ENCODE data around the gene SFMBT2. TPM values are rescaled to one million over a fixed set of nuclear protein-coding genes. Genes with fewer than 3 reads are reported as not detected.

SFMBT2 gene
- polyA plus RNA-seq, 2 of the 4 experiments (the other 2 are of a cell fraction), result 9.6 to 10.2 TPM

DNA sequence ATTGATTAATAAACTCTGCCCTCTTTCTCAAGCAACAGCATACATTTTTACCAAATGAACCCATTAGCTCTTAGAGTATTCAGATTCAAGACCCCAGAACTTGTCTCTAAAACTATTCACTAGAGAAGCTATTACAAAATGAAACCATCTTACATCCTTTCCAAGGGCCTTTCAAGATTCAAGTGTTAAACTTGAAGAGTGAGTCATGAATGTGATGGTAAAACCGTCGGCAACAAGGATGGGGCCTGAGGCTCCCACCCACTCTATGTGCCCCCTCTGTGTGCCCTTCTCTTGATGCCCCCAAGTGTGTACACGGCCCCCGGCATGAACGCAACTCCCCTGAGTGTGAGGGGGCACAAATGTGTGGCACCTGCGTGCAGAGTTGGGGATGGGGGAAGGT lies 46.4 kb downstream of the SFMBT2 start (continued):
- TF ChIP-seq, protein P1, sequence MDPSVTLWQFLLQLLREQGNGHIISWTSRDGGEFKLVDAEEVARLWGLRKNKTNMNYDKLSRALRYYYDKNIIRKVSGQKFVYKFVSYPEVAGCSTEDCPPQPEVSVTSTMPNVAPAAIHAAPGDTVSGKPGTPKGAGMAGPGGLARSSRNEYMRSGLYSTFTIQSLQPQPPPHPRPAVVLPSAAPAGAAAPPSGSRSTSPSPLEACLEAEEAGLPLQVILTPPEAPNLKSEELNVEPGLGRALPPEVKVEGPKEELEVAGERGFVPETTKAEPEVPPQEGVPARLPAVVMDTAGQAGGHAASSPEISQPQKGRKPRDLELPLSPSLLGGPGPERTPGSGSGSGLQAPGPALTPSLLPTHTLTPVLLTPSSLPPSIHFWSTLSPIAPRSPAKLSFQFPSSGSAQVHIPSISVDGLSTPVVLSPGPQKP (IDR thresholded peaks at IDR 0.05; ENCODE audit: low read depth, low read length), result no peak
- no peak for TF ChIP-seq JUN (IDR thresholded peaks at IDR 0.05)

DNA sequence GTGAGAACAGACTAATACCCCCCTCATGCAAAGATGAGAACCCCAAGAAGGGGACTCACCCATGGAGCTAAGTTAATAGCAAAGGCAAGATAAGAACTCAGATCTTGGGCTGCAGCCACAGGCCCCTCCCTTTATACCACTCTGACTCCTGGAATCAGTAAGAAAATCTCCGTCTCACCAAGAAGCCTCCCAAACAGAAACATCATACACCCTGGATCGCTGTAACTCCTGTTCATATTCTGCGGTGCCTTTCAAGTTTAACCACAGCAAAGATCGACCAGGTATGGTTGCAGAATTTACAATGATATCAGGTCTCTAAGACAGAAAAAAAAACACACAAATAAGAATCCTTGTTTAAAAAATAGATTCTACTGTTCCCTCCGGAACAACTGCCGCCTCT lies 47.1 kb downstream of the SFMBT2 start:
- ATAC-seq, result no peak
- CTCF ChIA-PET, result interaction anchor here (1.3 kb wide), 1 partner anchor 9 kb away, joined by 3 read pairs; no protein-coding TSS in a partner anchor
- Histone ChIP-seq H3K9me3 (no peaks in the 10 kb centered on the region), H3K4me3 (no peak overlapping the region), H3K27ac (peak overlapping the region in 1 of 2 experiments; percentile 61; a peak in 1 of 6 replicates), H3K4me1 (peaks cover 42% of the 10 kb centered on the region), H3K4me2 (no peak overlapping the region)
- DNase-seq (ENCODE audit: low read depth in 1 of 2, low spot score in 1 of 2), result no peak
- TF ChIP-seq ZC3H11A (IDR thresholded peaks at IDR 0.05), result no peak
- no peak for TF ChIP-seq NPAS2 (CRISPR knock-in tag; IDR thresholded peaks at IDR 0.05; ENCODE audit: borderline replicate concordance)
- TF ChIP-seq, protein P2, sequence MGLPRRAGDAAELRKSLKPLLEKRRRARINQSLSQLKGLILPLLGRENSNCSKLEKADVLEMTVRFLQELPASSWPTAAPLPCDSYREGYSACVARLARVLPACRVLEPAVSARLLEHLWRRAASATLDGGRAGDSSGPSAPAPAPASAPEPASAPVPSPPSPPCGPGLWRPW (IDR thresholded peaks at IDR 0.05), result no peak
- TF ChIP-seq EP300 (IDR thresholded peaks at IDR 0.05), result no peak
- TF ChIP-seq HEYL (CRISPR knock-in tag; IDR thresholded peaks at IDR 0.05), result no peak
- no peak for TF ChIP-seq HOXB5 (CRISPR knock-in tag; IDR thresholded peaks at IDR 0.05)
- TF ChIP-seq JUN (IDR thresholded peaks at IDR 0.05), result no peak
- no peak for TF ChIP-seq RAD21 (conservative IDR thresholded peaks at IDR 0.05 in 1 of 2, IDR thresholded peaks at IDR 0.05 in 1 of 2)
- 96% methylated on average over 6 of the region's 6 CpGs for WGBS (ENCODE audit: missing lambda C conversion rate)
- POLR2A ChIA-PET, result no interaction called here
- FAIRE-seq, result no peak

DNA sequence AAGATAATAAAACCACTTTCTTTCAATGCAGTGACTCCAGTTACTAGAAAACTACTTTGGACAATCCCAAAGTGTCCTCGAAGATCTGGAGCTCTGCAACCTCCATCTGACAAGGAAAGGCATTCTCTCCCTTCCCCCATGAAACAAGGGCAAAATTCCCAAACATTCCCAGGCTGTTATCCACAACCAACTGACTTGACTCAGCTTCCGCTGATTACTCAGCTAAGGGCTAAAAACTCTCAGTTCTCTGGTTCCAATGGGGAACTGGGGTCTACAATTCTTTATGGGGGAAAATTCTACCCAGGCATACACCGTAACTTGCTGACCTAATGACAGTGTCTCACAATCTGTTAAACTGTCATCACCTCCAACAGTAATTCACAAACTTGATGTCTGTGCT lies 48.4 kb downstream of the SFMBT2 start:
- Histone ChIP-seq H3K4me2 (no peak overlapping the region), H3K9me3 (no peaks in the 10 kb centered on the region), H3K27ac (peak overlapping the region in 1 of 2 experiments; percentile 61; a peak in 2 of 6 replicates), H3K4me1 (peaks cover 42% of the 10 kb centered on the region), H3K4me3 (no peak overlapping the region)
- no peak for TF ChIP-seq CBX2 (IDR thresholded peaks at IDR 0.05; ENCODE audit: borderline replicate concordance, low read depth)
- TF ChIP-seq MYC (IDR thresholded peaks at IDR 0.05; ENCODE audit: borderline replicate concordance, low read length), result no peak
- TF ChIP-seq NPAS2 (CRISPR knock-in tag; IDR thresholded peaks at IDR 0.05; ENCODE audit: borderline replicate concordance), result no peak
- TF ChIP-seq RCOR1 (IDR thresholded peaks at IDR 0.05; ENCODE audit: low read depth, low read length), result no peak
- TF ChIP-seq RFX5 (IDR thresholded peaks at IDR 0.05), result no peak
- no peak for TF ChIP-seq GATA3 (IDR thresholded peaks at IDR 0.05; ENCODE audit: borderline replicate concordance)
- no peak for TF ChIP-seq SREBF2 (IDR thresholded peaks at IDR 0.05)
- no peak for TF ChIP-seq FOSL2 (IDR thresholded peaks at IDR 0.05)
- TF ChIP-seq FOSL2 (CRISPR knock-in tag; IDR thresholded peaks at IDR 0.05), result no peak
- TF ChIP-seq NFE2L2 (conservative IDR thresholded peaks at IDR 0.05; ENCODE audit: low read length), result no peak
- TF ChIP-seq CHD4 (IDR thresholded peaks at IDR 0.05; ENCODE audit: borderline replicate concordance), result no peak
- no peak for TF ChIP-seq POLR2AphosphoS2 (conservative IDR thresholded peaks at IDR 0.05; ENCODE audit: low read length)
- DNase-seq (ENCODE audit: low read depth in 1 of 2, low spot score in 1 of 2), result no peak
- 81% methylated on average over 3 of the region's 3 CpGs for WGBS (ENCODE audit: missing lambda C conversion rate)
- no peak for FAIRE-seq
- ChIA-PET CTCF (interaction anchor here (1.0 to 5.0 kb wide), 5 partner anchors 9 to 54 kb away, joined by 3 to 28 read pairs (median 4); no protein-coding TSS in a partner anchor), POLR2A (no interaction called here)
- ATAC-seq, result no peak

DNA sequence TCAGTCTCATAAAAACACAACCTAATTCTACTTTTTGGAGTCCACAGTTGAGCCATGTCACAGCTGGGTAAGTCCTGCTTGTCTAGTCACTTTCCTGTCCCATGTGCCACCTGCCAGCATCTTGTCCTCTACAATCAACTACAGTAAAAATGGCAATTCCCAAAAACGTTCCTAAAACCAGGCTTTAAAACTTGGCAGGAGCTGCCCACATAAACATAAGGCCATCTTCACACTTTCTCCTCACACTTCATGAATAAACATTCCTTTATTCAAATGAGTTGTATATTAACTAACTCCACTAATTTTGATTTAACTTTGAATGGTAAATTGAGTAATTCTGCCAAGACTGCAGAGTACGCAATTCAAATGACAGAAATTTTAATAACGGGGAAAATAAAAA lies 49.5 kb downstream of the SFMBT2 start:
- ATAC-seq (no peak), DNase-seq (ENCODE audit: low read depth in 1 of 2, low spot score in 1 of 2) (no peak), FAIRE-seq (no peak)
- peak overlapping the region in 1 of 2 experiments; percentile 61; a peak in 2 of 6 replicates for H3K27ac ChIP-seq
- no peak overlapping the region for H3K4me2 ChIP-seq
- CTCF ChIA-PET, result interaction anchor here (1.6 to 5.0 kb wide), 2 partner anchors 10 to 26 kb away, joined by 4 to 28 read pairs; no protein-coding TSS in a partner anchor
- POLR2A ChIA-PET, result no interaction called here
- peaks cover 42% of the 10 kb centered on the region for H3K4me1 ChIP-seq
- H3K9me3 ChIP-seq, result no peaks in the 10 kb centered on the region
- WGBS (ENCODE audit: missing lambda C conversion rate), result 75% methylated on average over 3 of the region's 3 CpGs
- H3K4me3 ChIP-seq, result no peak overlapping the region
- TF ChIP-seq HEYL (CRISPR knock-in tag; IDR thresholded peaks at IDR 0.05), result no peak
